HG03457 (cell line): ENCODE results near the gene EGFL7.

Source experiments
- ATAC-seq: cut with Tn5 transposase; IDR thresholded peaks from one replicate; pipeline ENCODE4 v1.9.1; 2021; ENCODE audit warnings: moderate number of reproducible peaks; ENCODE audit not compliant: unreplicated experiment

Gene EGFL7

GRCh38 chr9:136643596-136644342, 18.9 kb upstream of the EGFL7 start:
- ATAC-seq, result no peak

GRCh38 chr9:136644343-136644592, 18.4 kb upstream of the EGFL7 start:
- ATAC-seq, result no peak

- no peak for ATAC-seq
Measured at GRCh38 chr9:136644593-136645351, 17.9 kb upstream of the EGFL7 start.

- no peak for ATAC-seq
Measured at GRCh38 chr9:136645352-136645902, 17.3 kb upstream of the EGFL7 start.

- no peak for ATAC-seq
Measured at GRCh38 chr9:136645903-136646754, 16.6 kb upstream of the EGFL7 start.

- no peak for ATAC-seq
Measured at GRCh38 chr9:136646827-136647711, 15.6 kb upstream of the EGFL7 start.

- no peak for ATAC-seq
Measured at GRCh38 chr9:136648751-136649150, 14.0 kb upstream of the EGFL7 start.

- no peak for ATAC-seq
Measured at GRCh38 chr9:136650021-136650420, 12.7 kb upstream of the EGFL7 start.

GRCh38 chr9:136650648-136651047, 12.1 kb upstream of the EGFL7 start:
- ATAC-seq, result no peak

- ATAC-seq, result no peak
Measured at GRCh38 chr9:136651860-136652259, 10.9 kb upstream of the EGFL7 start.

GRCh38 chr9:136653323-136654079, 9.2 kb upstream of the EGFL7 start:
- ATAC-seq, result no peak

GRCh38 chr9:136654820-136655535, 7.7 kb upstream of the EGFL7 start:
- no peak for ATAC-seq

- ATAC-seq, result no peak
Measured at GRCh38 chr9:136655536-136656182, 7.1 kb upstream of the EGFL7 start.

GRCh38 chr9:136656183-136656738, 6.5 kb upstream of the EGFL7 start:
- ATAC-seq, result no peak

GRCh38 chr9:136656795-136657611, 5.7 kb upstream of the EGFL7 start:
- no peak for ATAC-seq

- ATAC-seq, result no peak
Measured at GRCh38 chr9:136657974-136658848, 4.5 kb upstream of the EGFL7 start.
